SK-N-MC (cell line): ENCODE data around the gene TGFB1.
A peak's percentile ranks its signal among the peaks of the same experiment; 100 is the strongest.

ENCODE experiments used
- DNase-seq: peaks from one replicate; pipeline ENCODE4 v3.0.0-alpha.2; 2011; ENCODE audit warnings: low read depth, low spot score
- H3K27ac ChIP-seq: fragments of 200-600 bp; sonication (generic); 2 replicates; pipeline ENCODE4 v1.5.1; 2016; ENCODE audit warnings: mixed run types
- H3K36me3 ChIP-seq: fragments of 200-600 bp; sonication (generic); 2 replicates; pipeline ENCODE4 v1.6.1; 2017; ENCODE audit warnings: antibody characterized with exemption, low read length, mixed read lengths; ENCODE audit not compliant: insufficient read depth
- H3K4me3 ChIP-seq: fragments of 200-600 bp; sonication (generic); 2 replicates; pipeline ENCODE4 v1.5.1; 2016
- H3K9ac ChIP-seq: fragments of 200-600 bp; sonication (generic); 2 replicates; pipeline ENCODE4 v1.8.0; 2017; ENCODE audit warnings: mixed run types, mixed read lengths; ENCODE audit not compliant: insufficient read length
- H3K9me3 ChIP-seq: fragments of 200-600 bp; sonication (generic); 2 replicates; pipeline ENCODE4 v1.6.1; 2017; ENCODE audit warnings: low read depth, mild to moderate bottlenecking, antibody characterized with exemption, low read length, moderate library complexity, mixed read lengths
- EZH2 ChIP-seq: fragments of 200-600 bp; sonication (generic); IDR thresholded peaks from one replicate; pipeline ENCODE4 v1.6.1; 2017; ENCODE audit warnings: antibody characterized with exemption
- FOXP2 ChIP-seq: optimal IDR thresholded peaks from 2 replicates; pipeline ENCODE3; 2011; ENCODE audit warnings: mild to moderate bottlenecking, moderate library complexity; ENCODE audit not compliant: insufficient read depth; ENCODE audit errors: extremely low read length, control extremely low read depth
- POLR2AphosphoS5 ChIP-seq: IDR thresholded peaks from 2 replicates; pipeline ENCODE4 v1.6.1; 2012; ENCODE audit warnings: mild to moderate bottlenecking, low read depth, low read length, borderline replicate concordance

The TGFB1 gene

DNA sequence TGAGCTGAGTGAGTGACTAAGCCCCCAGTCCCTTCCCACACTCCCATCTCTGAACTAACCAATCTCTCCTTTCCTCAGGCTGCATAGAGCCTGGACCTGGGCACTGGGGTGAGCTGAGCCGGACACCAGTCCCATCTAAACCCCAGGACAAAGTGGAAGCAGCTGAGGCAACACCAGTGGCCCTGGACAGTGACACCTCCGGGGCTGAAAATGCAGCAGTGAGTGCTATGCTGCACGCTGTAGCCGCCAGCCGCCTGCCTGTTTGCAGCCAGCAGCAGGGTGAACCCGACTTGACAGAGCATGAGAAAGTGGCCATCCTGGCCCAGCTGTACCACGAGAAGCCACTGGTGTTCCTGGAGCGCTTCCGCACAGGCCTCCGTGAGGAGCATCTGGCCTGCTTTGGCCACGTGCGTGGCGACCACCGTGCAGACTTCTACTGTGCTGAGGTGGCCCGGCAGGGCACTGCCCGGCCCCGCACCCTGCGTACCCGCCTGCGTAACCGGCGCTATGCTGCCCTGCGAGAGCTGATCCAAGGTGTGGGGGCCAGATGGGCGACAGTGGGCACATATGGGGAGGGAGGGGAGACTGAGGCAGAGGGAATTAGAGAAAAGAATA lies 37.3 kb downstream of the TGFB1 start:
- DNase-seq: no peak
- H3K9me3 ChIP-seq: no peaks in the 10 kb centered on the region
- TF ChIP-seq FOXP2 (no peak), EZH2 (no peak), POLR2AphosphoS5 (no peak)
- H3K36me3 ChIP-seq: peaks cover 47% of the 10 kb centered on the region; the same call in 1 of the 2 replicates
- no peak overlapping the region for H3K4me3 ChIP-seq
- H3K27ac ChIP-seq: no peak overlapping the region
- no peak overlapping the region for H3K9ac ChIP-seq

DNA sequence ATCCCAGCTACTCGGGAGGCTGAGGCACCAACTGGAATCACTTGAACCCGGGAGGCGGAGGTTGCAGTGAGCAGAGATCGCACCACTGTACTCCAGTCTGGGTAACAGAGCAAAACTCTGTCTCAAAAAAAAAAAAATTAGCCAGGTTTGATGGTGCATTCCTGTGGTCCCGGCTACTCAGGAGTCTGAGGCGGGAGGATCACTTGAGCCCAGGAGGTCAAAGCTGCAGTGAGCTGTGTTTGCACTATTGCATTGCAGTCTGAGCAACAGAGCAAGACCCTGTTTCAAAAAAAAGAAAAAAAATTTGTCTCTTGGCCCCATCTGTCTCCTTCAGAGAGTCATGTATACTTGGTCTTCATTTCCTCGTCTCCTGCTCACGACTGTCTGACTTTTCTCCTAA lies 42.1 kb downstream of the TGFB1 start:
- H3K36me3 ChIP-seq: peaks cover 44% of the 10 kb centered on the region
- H3K27ac ChIP-seq: no peak overlapping the region

DNA sequence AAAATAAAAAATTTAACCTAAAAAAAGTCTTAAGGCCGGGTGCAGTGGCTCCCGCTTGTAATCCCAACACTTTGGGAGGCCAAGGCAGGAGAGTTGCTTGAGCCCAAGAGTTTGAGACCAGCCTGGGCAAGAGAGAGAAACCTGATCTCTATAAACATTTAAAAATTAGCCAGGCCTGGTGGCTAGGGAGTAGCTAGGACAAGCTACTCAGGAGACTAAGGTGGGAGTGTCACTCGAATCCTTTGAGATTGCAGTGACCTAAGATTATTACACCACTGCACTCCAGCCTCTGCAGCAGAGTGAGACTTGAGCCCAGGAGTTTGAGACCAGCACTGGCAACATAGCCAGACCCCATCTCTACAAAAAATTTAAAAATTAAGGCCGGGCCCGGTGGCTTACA lies 42.6 kb downstream of the TGFB1 start:
- Histone ChIP-seq H3K9ac (peak overlapping the region; percentile 96), H3K4me3 (peak overlapping the region; percentile 98), H3K27ac (no peak overlapping the region; the same call in 1 of the 2 replicates), H3K36me3 (peaks cover 44% of the 10 kb centered on the region), H3K9me3 (no peaks in the 10 kb centered on the region)
- DNase-seq: no peak
- no peak for TF ChIP-seq EZH2
- TF ChIP-seq POLR2AphosphoS5: no peak
- no peak for TF ChIP-seq FOXP2

More for the DNA sequence above, 42.1 kb downstream of the TGFB1 start:
- Histone ChIP-seq H3K4me3 (no peak overlapping the region), H3K9ac (no peak overlapping the region), H3K9me3 (no peaks in the 10 kb centered on the region)
- no peak for TF ChIP-seq EZH2
- no peak for TF ChIP-seq POLR2AphosphoS5
- TF ChIP-seq FOXP2: no peak
- no peak for DNase-seq

DNA sequence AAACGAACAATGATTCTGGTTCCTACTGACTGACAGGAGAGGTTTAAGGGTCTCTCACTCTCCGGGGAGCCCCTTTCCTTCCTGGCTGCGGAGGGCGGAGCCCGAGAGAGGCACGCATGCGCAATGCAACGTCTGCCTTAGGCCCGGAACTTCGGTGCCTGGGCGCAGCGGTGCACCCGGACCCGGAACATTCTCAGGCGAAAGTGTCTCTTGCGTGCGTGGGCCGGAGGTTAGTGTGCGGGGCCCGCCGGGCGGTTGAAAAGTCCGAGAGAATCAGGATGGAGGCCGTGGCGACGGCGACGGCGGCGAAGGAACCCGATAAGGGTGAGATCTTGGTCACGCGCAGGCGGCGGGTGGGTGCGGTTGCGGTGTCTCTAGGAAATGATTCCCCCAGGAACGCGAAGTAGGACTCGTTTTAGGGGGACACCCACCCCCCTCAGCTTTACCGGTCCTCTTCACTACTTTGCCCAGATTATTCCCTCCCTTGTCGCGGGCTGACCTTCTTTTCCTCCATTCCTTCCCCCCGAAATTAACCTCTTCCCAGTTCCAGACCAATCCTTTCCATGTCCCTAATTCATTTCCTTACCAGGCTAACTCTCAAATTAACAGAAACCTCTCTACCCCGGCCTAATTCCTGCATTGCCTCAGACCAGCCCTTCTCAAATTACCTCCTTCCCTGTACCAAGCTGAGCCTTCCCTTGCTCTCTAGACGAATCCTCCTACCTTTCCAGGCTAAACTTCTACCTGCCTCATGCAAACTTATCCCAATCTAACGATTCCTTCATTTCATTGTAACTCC lies 43.5 kb downstream of the TGFB1 start, which contains the start of gene CCDC97:
TSS of gene CCDC97 (plus strand) at position 140 of the 799 bp plus-strand sequence. CDS start at position 279, 139 bp downstream.
- H3K9ac ChIP-seq: peak within 1 kb of the TSS; percentile 96
- TF ChIP-seq POLR2AphosphoS5 (peak; percentile 87), FOXP2 (no peak), EZH2 (no peak)
- H3K27ac ChIP-seq: peak within 1 kb of the TSS; percentile 95
- H3K4me3 ChIP-seq: peak within 1 kb of the TSS; percentile 98
- no peaks in the 10 kb centered on the region for H3K9me3 ChIP-seq
- DNase-seq: peak; percentile 71
- peaks cover 47% of the 10 kb centered on the region for H3K36me3 ChIP-seq

DNA sequence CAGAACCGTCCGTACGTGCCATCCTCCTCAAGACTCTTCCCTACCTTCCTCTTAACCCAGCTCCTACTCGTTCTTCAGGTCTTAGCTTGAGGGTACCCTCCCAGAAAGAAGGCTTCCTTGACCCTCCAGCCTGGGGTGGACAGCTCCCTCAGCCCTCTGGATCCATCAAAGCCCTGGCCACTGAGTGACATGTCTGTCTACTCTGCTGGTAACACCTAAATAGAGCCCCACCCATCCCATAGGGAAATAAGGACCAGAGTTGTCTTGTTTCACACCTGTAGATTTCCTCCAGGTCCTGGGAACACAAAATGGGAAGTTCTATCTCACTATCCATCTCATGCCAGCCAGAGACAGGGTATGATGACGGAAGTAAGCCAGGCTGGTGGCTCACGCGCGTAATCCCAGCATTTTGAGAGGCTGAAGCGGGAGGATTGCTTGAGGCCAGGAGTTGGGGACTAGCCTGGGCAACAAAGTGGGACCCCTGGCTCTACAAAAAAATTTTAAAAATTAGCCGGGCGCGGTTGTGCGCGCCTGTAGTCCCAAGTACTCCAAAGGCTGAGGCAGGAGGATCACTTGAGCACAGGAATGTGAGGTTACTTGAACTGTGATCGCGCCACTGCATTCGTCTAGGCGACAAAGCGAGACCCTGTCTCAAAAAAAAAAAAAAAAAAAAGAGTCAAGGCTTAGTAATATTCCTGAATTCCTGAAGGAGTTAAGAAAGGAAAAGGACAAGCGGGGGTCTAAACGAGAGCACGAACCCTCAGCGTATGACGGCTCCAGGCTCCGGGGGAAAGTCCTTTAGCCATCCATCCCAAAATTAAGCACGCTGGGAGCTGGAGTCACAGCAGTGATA lies 44.3 kb downstream of the TGFB1 start:
- H3K27ac ChIP-seq: peak overlapping the region; percentile 95
- TF ChIP-seq POLR2AphosphoS5: no peak; the same call in 1 of the 2 replicates
- TF ChIP-seq EZH2: no peak
- no peak for TF ChIP-seq FOXP2
- peaks cover 52% of the 10 kb centered on the region for H3K36me3 ChIP-seq
- no peak for DNase-seq
- H3K4me3 ChIP-seq: peak overlapping the region; percentile 98
- H3K9me3 ChIP-seq: no peaks in the 10 kb centered on the region
- H3K9ac ChIP-seq: peak overlapping the region; percentile 96

DNA sequence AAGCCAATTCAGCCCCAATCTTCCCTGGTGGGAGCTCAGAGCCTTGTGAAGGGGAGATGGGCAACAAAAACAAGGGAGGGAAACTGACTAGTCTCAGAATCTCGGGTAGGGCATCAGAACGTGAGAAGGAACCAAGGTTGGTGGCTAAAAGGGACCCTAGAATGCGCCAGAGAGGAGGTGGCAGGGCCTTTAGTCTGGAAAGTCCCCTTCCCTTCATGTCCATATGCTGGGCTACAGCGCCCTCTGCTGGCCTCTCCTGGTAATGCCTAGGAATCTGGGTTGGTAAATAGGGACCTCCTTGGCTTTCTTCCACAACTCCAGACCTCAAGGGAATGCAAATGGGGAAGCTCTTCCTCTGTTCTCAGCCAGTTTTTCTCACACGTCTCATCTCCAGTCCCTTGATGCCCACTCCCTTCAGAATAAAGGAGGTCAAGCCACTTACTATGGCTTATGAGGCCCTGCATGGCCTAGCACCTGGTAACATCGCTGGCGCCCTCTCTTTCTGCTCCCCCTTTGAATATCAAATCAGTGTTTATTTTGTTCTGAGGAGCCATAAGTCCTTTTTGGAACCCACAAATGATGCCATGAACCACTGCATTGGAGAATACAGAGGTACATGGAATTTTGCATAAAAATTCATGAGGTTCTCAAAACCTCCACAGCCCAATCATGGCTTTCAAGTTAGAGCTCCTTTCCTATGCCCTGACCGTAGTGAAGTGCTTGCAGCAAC lies 45.1 kb downstream of the TGFB1 start:
- H3K9me3 ChIP-seq: no peaks in the 10 kb centered on the region
- H3K27ac ChIP-seq: peak overlapping the region; percentile 95
- H3K36me3 ChIP-seq: peaks cover 53% of the 10 kb centered on the region
- H3K4me3 ChIP-seq: no peak overlapping the region
- no peak; the same call in 1 of the 2 replicates for TF ChIP-seq POLR2AphosphoS5
- no peak for TF ChIP-seq EZH2
- no peak overlapping the region for H3K9ac ChIP-seq
- DNase-seq: peak; percentile 91

DNA sequence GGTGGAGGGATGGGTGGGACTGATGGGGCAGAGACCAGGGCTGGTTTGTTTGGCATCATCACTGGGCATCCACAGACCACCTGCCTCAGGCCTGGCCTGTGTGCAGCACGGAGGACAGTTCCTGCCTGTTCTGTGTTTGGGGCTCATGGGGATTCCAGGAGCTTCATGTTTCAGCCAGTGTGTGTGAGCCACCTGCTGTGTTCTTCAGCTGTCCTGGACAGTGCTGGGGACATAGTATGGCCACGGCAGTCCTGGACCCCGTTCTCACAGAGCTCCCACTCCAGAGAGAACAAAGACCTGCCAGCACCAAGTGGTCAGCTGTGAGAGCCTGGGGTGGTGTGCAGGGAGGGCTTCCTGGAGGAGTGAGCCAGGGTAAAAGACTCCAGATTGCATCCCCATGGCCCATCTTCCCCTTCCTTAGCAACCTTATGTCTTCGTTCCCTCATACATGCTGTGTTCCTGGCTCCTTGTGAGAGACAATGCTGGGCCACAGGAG lies 45.7 kb downstream of the TGFB1 start:
- peaks cover 55% of the 10 kb centered on the region for H3K36me3 ChIP-seq
- H3K27ac ChIP-seq: peak overlapping the region; percentile 87
- DNase-seq: no peak
- TF ChIP-seq FOXP2 (no peak), POLR2AphosphoS5 (no peak), EZH2 (no peak)
- H3K4me3 ChIP-seq: no peak overlapping the region
- H3K9me3 ChIP-seq: no peaks in the 10 kb centered on the region
- no peak overlapping the region for H3K9ac ChIP-seq
